ENCODE results near the gene ZNF609. TPM values are rescaled to one million over a fixed set of nuclear protein-coding genes. Genes with fewer than 3 reads are reported as not detected.

Gene ZNF609
- total RNA-seq, 2 donors from 2014 or later, result 52.3 to 54.8 TPM

- no peak overlapping the region for H3K9ac ChIP-seq (ENCODE audit: extremely low read depth, low read length, poor library complexity, severe bottlenecking)
- peaks cover 37% of the 10 kb centered on the region for H3K36me3 Mint-ChIP-seq (ENCODE audit: low read depth)
- H3K27ac Mint-ChIP-seq, result no peak overlapping the region
- no peak for DNase-seq
- no peak overlapping the region for H3K4me3 Mint-ChIP-seq
- no peak overlapping the region for H3K27ac ChIP-seq (ENCODE audit: low read depth, low read length)
- H3K27me3 ChIP-seq (ENCODE audit: control insufficient read depth, insufficient read depth, low read length, poor library complexity, severe bottlenecking), result no peaks in the 10 kb centered on the region
- H3K4me3 ChIP-seq (ENCODE audit: low read length), result no peak overlapping the region
- peaks cover 11% of the 10 kb centered on the region for H3K4me1 Mint-ChIP-seq
- H3K36me3 ChIP-seq (ENCODE audit: control insufficient read depth, insufficient read depth, low read length), result peaks cover 44% of the 10 kb centered on the region
- WGBS, 2 experiments (ENCODE audit: insufficient coverage in 1 of 2, insufficient read length in 1 of 2), result 94 to 95% methylated on average over 4 of the region's 4 CpGs
- no peak for TF ChIP-seq CTCF (conservative IDR thresholded peaks at IDR 0.05)
- H3K9me3 ChIP-seq (ENCODE audit: control insufficient read depth, low read length), result no peaks in the 10 kb centered on the region
- no peaks in the 10 kb centered on the region for H3K9me3 Mint-ChIP-seq
- no peaks in the 10 kb centered on the region for H3K4me1 ChIP-seq (ENCODE audit: control insufficient read depth, insufficient read depth, low read length)
- no peaks in the 10 kb centered on the region for H3K27me3 Mint-ChIP-seq (ENCODE audit: insufficient read depth)
Measured at GRCh38 chr15:64472161-64472560, 11.8 kb downstream of the ZNF609 start.

GRCh38 chr15:64474846-64475245 lies 14.5 kb downstream of the ZNF609 start:
- H3K9me3 Mint-ChIP-seq, result no peaks in the 10 kb centered on the region
- Histone ChIP-seq H3K27me3 (ENCODE audit: control insufficient read depth, insufficient read depth, low read length, poor library complexity, severe bottlenecking) (no peaks in the 10 kb centered on the region), H3K9ac (ENCODE audit: extremely low read depth, low read length, poor library complexity, severe bottlenecking) (no peak overlapping the region), H3K4me1 (ENCODE audit: control insufficient read depth, insufficient read depth, low read length) (no peaks in the 10 kb centered on the region), H3K36me3 (ENCODE audit: control insufficient read depth, insufficient read depth, low read length) (peaks cover 36% of the 10 kb centered on the region), H3K27ac (ENCODE audit: low read depth, low read length) (no peak overlapping the region), H3K9me3 (ENCODE audit: control insufficient read depth, low read length) (no peaks in the 10 kb centered on the region), H3K4me3 (ENCODE audit: low read length) (no peak overlapping the region)
- H3K27ac Mint-ChIP-seq, result no peak overlapping the region
- no peak overlapping the region for H3K4me3 Mint-ChIP-seq
- WGBS, 2 experiments (ENCODE audit: insufficient coverage in 1 of 2, insufficient read length in 1 of 2), result 93 to 100% methylated on average over 2 of the region's 2 CpGs
- peaks cover 21% of the 10 kb centered on the region for H3K36me3 Mint-ChIP-seq (ENCODE audit: low read depth)
- no peak for DNase-seq
- no peaks in the 10 kb centered on the region for H3K27me3 Mint-ChIP-seq (ENCODE audit: insufficient read depth)
- H3K4me1 Mint-ChIP-seq, result peaks cover 10% of the 10 kb centered on the region
- no peak for TF ChIP-seq CTCF (conservative IDR thresholded peaks at IDR 0.05)

GRCh38 chr15:64476550-64476949 lies 16.2 kb downstream of the ZNF609 start:
- Mint-ChIP-seq H3K27me3 (ENCODE audit: insufficient read depth) (no peaks in the 10 kb centered on the region), H3K4me3 (no peak overlapping the region), H3K9me3 (no peaks in the 10 kb centered on the region), H3K4me1 (peaks cover 10% of the 10 kb centered on the region), H3K36me3 (ENCODE audit: low read depth) (peaks cover 16% of the 10 kb centered on the region), H3K27ac (peak overlapping the region; percentile 72)
- DNase-seq, result no peak
- peaks cover 32% of the 10 kb centered on the region for H3K36me3 ChIP-seq (ENCODE audit: control insufficient read depth, insufficient read depth, low read length)
- H3K4me1 ChIP-seq (ENCODE audit: control insufficient read depth, insufficient read depth, low read length), result no peaks in the 10 kb centered on the region
- H3K9me3 ChIP-seq (ENCODE audit: control insufficient read depth, low read length), result no peaks in the 10 kb centered on the region
- H3K9ac ChIP-seq (ENCODE audit: extremely low read depth, low read length, poor library complexity, severe bottlenecking), result no peak overlapping the region
- H3K27me3 ChIP-seq (ENCODE audit: control insufficient read depth, insufficient read depth, low read length, poor library complexity, severe bottlenecking), result no peaks in the 10 kb centered on the region
- TF ChIP-seq CTCF (conservative IDR thresholded peaks at IDR 0.05), result no peak
- H3K4me3 ChIP-seq (ENCODE audit: low read length), result no peak overlapping the region
- 90 to 97% methylated on average over 1 of the region's 1 CpG for WGBS, 2 experiments (ENCODE audit: insufficient coverage in 1 of 2, insufficient read length in 1 of 2)
- H3K27ac ChIP-seq (ENCODE audit: low read depth, low read length), result peak overlapping the region; percentile 70
